ENCODE results near the gene TBC1D23.

DNA sequence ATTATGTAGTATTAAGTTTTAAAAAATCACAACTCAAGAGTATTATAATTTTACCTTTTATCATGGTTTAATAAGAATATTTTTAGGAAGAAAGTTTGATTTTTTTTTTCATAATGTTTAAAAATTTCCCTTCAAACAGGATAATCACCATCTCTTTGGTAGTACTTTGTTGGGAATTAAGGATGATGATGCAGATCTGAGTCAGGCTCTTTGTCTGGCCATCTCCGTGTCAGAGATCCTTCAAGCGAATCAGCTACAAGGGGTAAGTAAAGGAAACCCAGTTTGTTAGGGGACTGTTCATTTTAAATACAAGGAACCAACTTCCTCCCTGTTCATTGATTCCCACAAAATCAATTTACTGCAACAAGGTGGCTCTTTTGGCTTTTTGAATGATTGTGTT is 37.0 kb downstream of the TBC1D23 start:
- TF ChIP-seq, protein P1, sequence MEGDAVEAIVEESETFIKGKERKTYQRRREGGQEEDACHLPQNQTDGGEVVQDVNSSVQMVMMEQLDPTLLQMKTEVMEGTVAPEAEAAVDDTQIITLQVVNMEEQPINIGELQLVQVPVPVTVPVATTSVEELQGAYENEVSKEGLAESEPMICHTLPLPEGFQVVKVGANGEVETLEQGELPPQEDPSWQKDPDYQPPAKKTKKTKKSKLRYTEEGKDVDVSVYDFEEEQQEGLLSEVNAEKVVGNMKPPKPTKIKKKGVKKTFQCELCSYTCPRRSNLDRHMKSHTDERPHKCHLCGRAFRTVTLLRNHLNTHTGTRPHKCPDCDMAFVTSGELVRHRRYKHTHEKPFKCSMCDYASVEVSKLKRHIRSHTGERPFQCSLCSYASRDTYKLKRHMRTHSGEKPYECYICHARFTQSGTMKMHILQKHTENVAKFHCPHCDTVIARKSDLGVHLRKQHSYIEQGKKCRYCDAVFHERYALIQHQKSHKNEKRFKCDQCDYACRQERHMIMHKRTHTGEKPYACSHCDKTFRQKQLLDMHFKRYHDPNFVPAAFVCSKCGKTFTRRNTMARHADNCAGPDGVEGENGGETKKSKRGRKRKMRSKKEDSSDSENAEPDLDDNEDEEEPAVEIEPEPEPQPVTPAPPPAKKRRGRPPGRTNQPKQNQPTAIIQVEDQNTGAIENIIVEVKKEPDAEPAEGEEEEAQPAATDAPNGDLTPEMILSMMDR (IDR thresholded peaks at IDR 0.05; ENCODE audit: poor library complexity): no peak
- no peak for TF ChIP-seq EZH2phosphoT487 (IDR thresholded peaks at IDR 0.05; ENCODE audit: low read depth, severe bottlenecking, unreplicated experiment)
